Activated T-cell treated with anti-CD3 and anti-CD28 coated beads, Interleukin-2, amount 50 U/mL, for 4 hours (primary cell): ENCODE data around the gene RPL5. TPM values are rescaled to one million over a fixed set of nuclear protein-coding genes. Genes with fewer than 3 reads are reported as not detected.

Source experiments
- ATAC-seq, 2 donors: fragments of 200-7000 bp; cut with Tn5 transposase; one replicate each; pipeline ENCODE4 v1.10.0; 2021
- DNase-seq: peaks from one replicate; pipeline ENCODE4 v3.0.0-alpha.2; 2020
- H3K27me3 Mint-ChIP-seq: one replicate; pipeline ENCODE4 v1.8.0; 2021; ENCODE audit warnings: low read depth, mixed read lengths
- H3K36me3 Mint-ChIP-seq: one replicate; pipeline ENCODE4 v1.8.0; 2022; ENCODE audit warnings: mixed read lengths; ENCODE audit not compliant: insufficient read depth
- H3K4me1 Mint-ChIP-seq: one replicate; pipeline ENCODE4 v1.8.0; 2021; ENCODE audit warnings: low read depth, mixed read lengths
- H3K4me3 Mint-ChIP-seq: one replicate; pipeline ENCODE4 v1.8.0; 2021; ENCODE audit warnings: mild to moderate bottlenecking, moderate library complexity, mixed read lengths
- H3K9me3 Mint-ChIP-seq: one replicate; pipeline ENCODE4 v1.8.0; 2021; ENCODE audit warnings: mixed read lengths
- total RNA-seq, 3 donors: library from RNA; stranded (reverse); gene quantifications; one replicate each; pipeline ENCODE4 v1.2.1, GENCODE V29; 2021

RPL5 gene
- total RNA-seq, 3 donors from 2014 or later, result 1,884 to 1,929 (median 1,900) TPM

GRCh38 chr1:92804721-92805201 is 27.1 kb upstream of the RPL5 start:
- no peak for DNase-seq
- Mint-ChIP-seq H3K27me3 (peaks cover 5% of the 10 kb centered on the region), H3K9me3 (no peaks in the 10 kb centered on the region), H3K4me1 (peaks cover 2% of the 10 kb centered on the region), H3K36me3 (no peaks in the 10 kb centered on the region), H3K4me3 (no peak overlapping the region)
- peak; percentile 43 to 63 for ATAC-seq

DNA sequence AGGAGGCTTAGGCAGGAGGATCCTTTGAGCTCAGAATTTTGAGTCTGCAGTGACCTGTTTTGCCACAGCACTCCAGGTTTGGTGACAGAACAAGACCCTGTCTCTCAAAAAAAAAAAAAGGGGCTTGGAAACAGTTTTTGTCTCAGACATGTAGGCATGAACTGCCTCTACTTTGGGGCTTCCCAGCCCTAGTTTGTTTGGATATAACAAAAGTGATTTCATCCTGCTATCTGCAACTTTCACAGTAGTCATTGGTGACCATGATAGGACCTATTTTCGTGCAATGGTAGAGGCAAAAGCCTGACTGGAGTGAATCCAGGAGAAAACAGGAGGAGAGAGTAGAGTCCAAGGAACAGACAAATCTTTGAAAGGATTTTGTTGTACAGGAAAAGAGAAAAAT is 26.6 kb upstream of the RPL5 start:
- Mint-ChIP-seq H3K27me3 (peaks cover 5% of the 10 kb centered on the region), H3K4me1 (peaks cover 2% of the 10 kb centered on the region), H3K9me3 (no peaks in the 10 kb centered on the region), H3K4me3 (no peak overlapping the region), H3K36me3 (no peaks in the 10 kb centered on the region)
- ATAC-seq, result no peak
- DNase-seq, result no peak

GRCh38 chr1:92808381-92808780 is 23.5 kb upstream of the RPL5 start:
- H3K4me3 Mint-ChIP-seq, result no peak overlapping the region
- no peaks in the 10 kb centered on the region for H3K9me3 Mint-ChIP-seq
- ATAC-seq (no peak), DNase-seq (no peak)
- peaks cover 2% of the 10 kb centered on the region for H3K4me1 Mint-ChIP-seq
- peaks cover 5% of the 10 kb centered on the region for H3K27me3 Mint-ChIP-seq
- no peaks in the 10 kb centered on the region for H3K36me3 Mint-ChIP-seq

DNA sequence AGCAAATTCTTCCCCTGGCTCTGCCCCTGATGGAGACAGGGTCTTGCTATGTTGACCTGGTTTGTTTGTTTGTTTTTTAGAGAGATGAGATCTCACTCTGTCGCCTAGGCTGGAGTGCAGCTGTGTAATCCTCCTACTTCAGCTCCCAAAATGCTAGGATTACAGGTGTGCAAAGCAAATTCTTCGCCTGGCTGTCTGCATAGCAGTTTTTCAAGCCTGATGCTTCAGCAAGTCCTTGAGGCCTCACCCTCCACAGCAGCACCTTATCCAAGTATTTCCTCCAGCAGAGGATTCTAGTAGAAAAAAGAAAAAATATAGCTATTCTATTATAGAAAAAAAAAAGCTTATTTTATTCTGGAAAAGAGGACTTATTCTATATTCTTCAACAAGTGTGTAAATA is 15.1 kb upstream of the RPL5 start:
- no peak for ATAC-seq
- H3K36me3 Mint-ChIP-seq, result no peaks in the 10 kb centered on the region
- DNase-seq, result no peak
- peaks cover 16% of the 10 kb centered on the region for H3K27me3 Mint-ChIP-seq
- no peaks in the 10 kb centered on the region for H3K4me1 Mint-ChIP-seq
- H3K4me3 Mint-ChIP-seq, result no peak overlapping the region
- no peaks in the 10 kb centered on the region for H3K9me3 Mint-ChIP-seq

GRCh38 chr1:92817137-92817697 is 14.6 kb upstream of the RPL5 start:
- ATAC-seq (no peak), DNase-seq (no peak)
- Mint-ChIP-seq H3K9me3 (no peaks in the 10 kb centered on the region), H3K27me3 (peaks cover 16% of the 10 kb centered on the region), H3K4me3 (no peak overlapping the region), H3K36me3 (no peaks in the 10 kb centered on the region), H3K4me1 (no peaks in the 10 kb centered on the region)

- Mint-ChIP-seq H3K27me3 (peaks cover 16% of the 10 kb centered on the region), H3K4me1 (no peaks in the 10 kb centered on the region), H3K4me3 (no peak overlapping the region), H3K9me3 (no peaks in the 10 kb centered on the region), H3K36me3 (no peaks in the 10 kb centered on the region)
- DNase-seq, result no peak
- ATAC-seq, result peak; percentile 62 to 71
Measured at GRCh38 chr1:92817986-92818764, 13.7 kb upstream of the RPL5 start.

GRCh38 chr1:92820024-92820423 is 11.8 kb upstream of the RPL5 start:
- Mint-ChIP-seq H3K4me3 (no peak overlapping the region), H3K27me3 (peaks cover 11% of the 10 kb centered on the region), H3K4me1 (no peaks in the 10 kb centered on the region), H3K9me3 (no peaks in the 10 kb centered on the region), H3K36me3 (no peaks in the 10 kb centered on the region)
- DNase-seq (no peak), ATAC-seq (no peak)

- Mint-ChIP-seq H3K36me3 (no peaks in the 10 kb centered on the region), H3K27me3 (peaks cover 11% of the 10 kb centered on the region), H3K9me3 (no peaks in the 10 kb centered on the region), H3K4me1 (no peaks in the 10 kb centered on the region), H3K4me3 (no peak overlapping the region)
- ATAC-seq (no peak), DNase-seq (no peak)
Measured at GRCh38 chr1:92820551-92820950, 11.3 kb upstream of the RPL5 start.

DNA sequence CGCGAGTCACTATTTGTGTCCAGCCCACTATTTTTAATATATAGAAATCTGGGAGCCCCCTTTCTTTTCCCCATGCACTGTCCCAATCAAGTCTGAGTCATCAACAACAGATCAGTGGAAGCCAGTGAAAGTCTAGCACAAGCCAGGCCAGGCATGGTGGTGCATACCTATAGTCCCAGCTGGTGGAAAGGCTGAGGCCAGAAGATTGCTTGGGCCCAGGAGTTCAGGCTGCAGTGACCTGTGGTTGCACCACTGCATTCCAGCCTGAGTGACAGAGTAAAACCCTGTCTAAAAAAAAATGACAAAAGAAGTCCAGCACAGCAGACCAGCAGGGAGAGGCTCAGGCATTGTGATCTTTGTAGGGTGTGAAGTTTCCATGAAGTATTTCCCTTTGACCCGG is 9.0 kb upstream of the RPL5 start:
- Mint-ChIP-seq H3K4me3 (no peak overlapping the region), H3K9me3 (no peaks in the 10 kb centered on the region), H3K27me3 (peaks cover 3% of the 10 kb centered on the region), H3K36me3 (no peaks in the 10 kb centered on the region), H3K4me1 (no peaks in the 10 kb centered on the region)
- ATAC-seq (no peak), DNase-seq (no peak)

GRCh38 chr1:92826792-92827191 is 5.0 kb upstream of the RPL5 start:
- Mint-ChIP-seq H3K36me3 (peaks cover under 1% of the 10 kb centered on the region), H3K27me3 (no peaks in the 10 kb centered on the region), H3K4me1 (no peaks in the 10 kb centered on the region), H3K4me3 (no peak overlapping the region), H3K9me3 (no peaks in the 10 kb centered on the region)
- ATAC-seq (no peak), DNase-seq (no peak)

GRCh38 chr1:92831368-92831761 is 475 bp upstream of the RPL5 start:
- peaks cover 27% of the 10 kb centered on the region for H3K4me1 Mint-ChIP-seq
- H3K36me3 Mint-ChIP-seq, result peaks cover 45% of the 10 kb centered on the region
- no peak for ATAC-seq
- no peak for DNase-seq
- H3K27me3 Mint-ChIP-seq, result no peaks in the 10 kb centered on the region
- no peaks in the 10 kb centered on the region for H3K9me3 Mint-ChIP-seq
- H3K4me3 Mint-ChIP-seq, result peak overlapping the region; percentile 94

DNA sequence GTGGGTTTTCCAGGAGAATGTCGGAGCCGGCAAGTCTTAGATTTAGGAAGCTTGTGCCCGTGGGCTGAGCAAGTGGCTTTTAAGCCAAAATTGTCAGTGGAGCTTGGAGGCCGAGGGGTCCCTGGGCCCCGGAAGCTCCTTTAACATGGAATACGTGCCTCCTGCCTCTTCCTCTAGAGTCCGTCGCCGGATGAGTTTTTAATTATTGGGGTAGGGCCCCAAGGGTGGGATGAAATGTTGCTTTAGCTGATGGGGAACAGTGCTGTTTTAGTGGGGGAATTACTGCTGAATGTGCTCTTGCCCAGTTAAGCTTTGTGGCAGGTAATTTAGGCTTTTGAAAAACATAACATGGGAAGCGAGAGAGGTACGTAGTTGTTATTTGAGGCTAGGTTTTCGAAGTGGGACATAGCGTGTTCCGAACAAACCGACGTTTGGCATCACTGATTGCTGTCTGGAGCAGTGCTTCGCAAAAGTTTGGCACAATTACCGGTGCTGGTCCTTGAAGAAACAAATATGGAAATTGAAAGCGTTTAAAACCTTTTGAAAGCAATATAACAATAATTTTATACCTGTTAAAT is 786 bp downstream of the RPL5 start:
- H3K4me3 Mint-ChIP-seq, result peak overlapping the region; percentile 94
- peaks cover 40% of the 10 kb centered on the region for H3K4me1 Mint-ChIP-seq
- no peaks in the 10 kb centered on the region for H3K27me3 Mint-ChIP-seq
- H3K9me3 Mint-ChIP-seq, result no peaks in the 10 kb centered on the region
- peak; percentile 1 to 3 for ATAC-seq
- H3K36me3 Mint-ChIP-seq, result peaks cover 56% of the 10 kb centered on the region
- no peak for DNase-seq

GRCh38 chr1:92833840-92834239 is 2.0 kb downstream of the RPL5 start:
- DNase-seq (no peak), ATAC-seq (no peak)
- peaks cover 52% of the 10 kb centered on the region for H3K4me1 Mint-ChIP-seq
- H3K4me3 Mint-ChIP-seq, result peak overlapping the region; percentile 94
- H3K36me3 Mint-ChIP-seq, result peaks cover 68% of the 10 kb centered on the region
- H3K27me3 Mint-ChIP-seq, result no peaks in the 10 kb centered on the region
- no peaks in the 10 kb centered on the region for H3K9me3 Mint-ChIP-seq

GRCh38 chr1:92834617-92835016 is 2.8 kb downstream of the RPL5 start:
- H3K36me3 Mint-ChIP-seq, result peaks cover 73% of the 10 kb centered on the region
- H3K9me3 Mint-ChIP-seq, result no peaks in the 10 kb centered on the region
- peak overlapping the region; percentile 94 for H3K4me3 Mint-ChIP-seq
- ATAC-seq (no peak), DNase-seq (no peak)
- peaks cover 58% of the 10 kb centered on the region for H3K4me1 Mint-ChIP-seq
- H3K27me3 Mint-ChIP-seq, result no peaks in the 10 kb centered on the region

DNA sequence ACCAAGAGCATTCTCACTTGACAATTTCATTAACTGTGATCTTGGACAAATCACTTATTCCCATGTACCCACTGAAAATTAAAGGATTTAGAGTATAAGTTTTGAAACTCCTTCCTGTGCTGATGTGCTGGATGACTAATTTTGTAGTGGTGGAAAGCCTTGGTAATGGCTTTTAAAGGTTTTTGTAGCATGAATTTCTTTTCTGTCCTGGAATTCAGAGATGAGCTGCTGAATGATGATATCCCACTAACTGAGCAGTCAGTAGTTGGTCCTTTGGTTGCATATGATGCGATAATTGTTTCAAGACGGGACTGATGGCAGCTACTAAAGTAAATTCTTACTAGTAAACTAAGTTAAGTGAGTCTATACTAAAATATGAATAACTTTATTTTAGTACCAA is 5.2 kb downstream of the RPL5 start:
- Mint-ChIP-seq H3K36me3 (peaks cover 85% of the 10 kb centered on the region), H3K4me3 (peak overlapping the region; percentile 94), H3K9me3 (no peaks in the 10 kb centered on the region), H3K4me1 (peaks cover 75% of the 10 kb centered on the region), H3K27me3 (no peaks in the 10 kb centered on the region)
- DNase-seq (no peak), ATAC-seq (no peak)
